Thyroid gland (tissue), 4 donors: ENCODE data around the gene FMR1.

ENCODE experiments used
- POLR2A ChIP-seq, 2 donors: fragments of 450-650 bp; IDR thresholded peaks; one replicate each; pipeline ENCODE4 v1.6.1; 2017; ENCODE audit warnings: antibody characterized with exemption in 2 of 2, mild to moderate bottlenecking in 2 of 2, moderate library complexity in 1 of 2
- TF ChIP-seq, protein P1 (sequence below), 6 experiments: fragments of 200-600 bp in 3 of 6; fragments of 450-650 bp in 3 of 6; sonication (generic) in 3 of 6; IDR thresholded peaks; one replicate each; pipeline ENCODE4 v1.5.1; 2016 to 2019; ENCODE audit warnings: antibody characterized with exemption in 6 of 6, mild to moderate bottlenecking in 2 of 6, inconsistent platforms in 1 of 6, moderate library complexity in 1 of 6

DNA sequence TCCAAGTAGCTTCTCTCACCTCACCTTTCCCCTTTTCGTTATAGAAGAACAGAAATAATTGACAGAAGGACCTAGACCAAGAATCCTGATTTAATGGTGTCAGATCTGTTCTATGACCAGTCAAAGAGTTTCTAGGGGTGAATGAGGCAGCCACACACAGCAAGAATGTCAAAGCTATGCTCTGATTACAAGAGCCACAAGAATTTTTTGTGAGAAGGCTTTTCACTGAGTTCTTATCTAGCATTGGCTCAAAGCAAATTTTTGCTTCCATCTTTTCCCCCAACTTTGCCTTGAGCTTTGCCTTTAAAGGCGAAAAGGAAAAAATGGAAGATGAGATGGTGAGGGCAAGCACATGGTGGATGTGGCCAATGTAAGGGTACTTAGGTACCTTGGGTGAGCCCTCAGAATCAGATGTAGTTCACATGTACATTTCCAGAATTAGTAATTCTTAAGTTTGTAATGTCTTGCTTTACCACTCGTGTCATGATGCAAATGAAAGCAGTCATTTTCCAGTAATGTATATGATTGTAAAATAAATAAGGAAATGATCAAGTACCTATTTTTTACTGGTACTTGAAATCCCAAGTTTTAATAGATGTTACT lies 23.5 kb downstream of the FMR1 start:
- TF ChIP-seq, protein P1, sequence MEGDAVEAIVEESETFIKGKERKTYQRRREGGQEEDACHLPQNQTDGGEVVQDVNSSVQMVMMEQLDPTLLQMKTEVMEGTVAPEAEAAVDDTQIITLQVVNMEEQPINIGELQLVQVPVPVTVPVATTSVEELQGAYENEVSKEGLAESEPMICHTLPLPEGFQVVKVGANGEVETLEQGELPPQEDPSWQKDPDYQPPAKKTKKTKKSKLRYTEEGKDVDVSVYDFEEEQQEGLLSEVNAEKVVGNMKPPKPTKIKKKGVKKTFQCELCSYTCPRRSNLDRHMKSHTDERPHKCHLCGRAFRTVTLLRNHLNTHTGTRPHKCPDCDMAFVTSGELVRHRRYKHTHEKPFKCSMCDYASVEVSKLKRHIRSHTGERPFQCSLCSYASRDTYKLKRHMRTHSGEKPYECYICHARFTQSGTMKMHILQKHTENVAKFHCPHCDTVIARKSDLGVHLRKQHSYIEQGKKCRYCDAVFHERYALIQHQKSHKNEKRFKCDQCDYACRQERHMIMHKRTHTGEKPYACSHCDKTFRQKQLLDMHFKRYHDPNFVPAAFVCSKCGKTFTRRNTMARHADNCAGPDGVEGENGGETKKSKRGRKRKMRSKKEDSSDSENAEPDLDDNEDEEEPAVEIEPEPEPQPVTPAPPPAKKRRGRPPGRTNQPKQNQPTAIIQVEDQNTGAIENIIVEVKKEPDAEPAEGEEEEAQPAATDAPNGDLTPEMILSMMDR (IDR thresholded peaks at IDR 0.05) = no peak
- TF ChIP-seq POLR2A (IDR thresholded peaks at IDR 0.05) = no peak
